SJSA1 (cell line): Measurements from ENCODE around the gene ANKS1B. TPM values are rescaled to one million over a fixed set of nuclear protein-coding genes. Genes with fewer than 3 reads are reported as not detected.

ENCODE experiments used
- DNase-seq, 2 experiments: peaks; one replicate each; pipeline ENCODE4 v3.0.0-alpha.2; 2015 to 2020; ENCODE audit warnings: low spot score in 2 of 2, low read depth in 1 of 2
- H3K27ac ChIP-seq: fragments of 250-450 bp; sonication (Bioruptor Pico); 2 replicates; pipeline ENCODE4 v1.5.1; 2020; ENCODE audit warnings: mild to moderate bottlenecking, moderate library complexity
- H3K27me3 ChIP-seq: fragments of 250-450 bp; sonication (Bioruptor Pico); replicated peaks from 2 replicates; pipeline ENCODE4 v1.5.1; 2020; ENCODE audit warnings: mild to moderate bottlenecking, moderate library complexity
- H3K36me3 ChIP-seq: fragments of 250-450 bp; sonication (Bioruptor Pico); 2 replicates; pipeline ENCODE4 v1.5.1; 2020; ENCODE audit warnings: mild to moderate bottlenecking
- H3K4me1 ChIP-seq: fragments of 250-450 bp; sonication (Bioruptor Pico); replicated peaks from 2 replicates; pipeline ENCODE4 v1.6.1; 2021; ENCODE audit warnings: mild to moderate bottlenecking
- H3K4me3 ChIP-seq: fragments of 250-450 bp; sonication (Bioruptor Pico); 2 replicates; pipeline ENCODE4 v1.5.1; 2020; ENCODE audit warnings: mild to moderate bottlenecking
- H3K9me3 ChIP-seq: fragments of 250-450 bp; sonication (Bioruptor Pico); replicated peaks from 2 replicates; pipeline ENCODE4 v1.5.1; 2020; ENCODE audit warnings: mild to moderate bottlenecking
- total RNA-seq: library from RNA; depleted of rRNA; stranded (reverse); fragments of >200 nt; shearing (Covaris generic); gene quantifications from 2 replicates; pipeline ENCODE4 v1.2.3, GENCODE V29; 2014

The ANKS1B gene
- total RNA-seq, 1 experiment from 2014 or later = not detected

- no peaks in the 10 kb centered on the region for H3K4me1 ChIP-seq
- DNase-seq = no peak
- H3K9me3 ChIP-seq = no peaks in the 10 kb centered on the region
- no peaks in the 10 kb centered on the region for H3K27me3 ChIP-seq
- H3K36me3 ChIP-seq = no peaks in the 10 kb centered on the region
- H3K4me3 ChIP-seq = no peak overlapping the region
- no peak overlapping the region for H3K27ac ChIP-seq
Observed at GRCh38 chr12:99128246-99128802, 856.4 kb downstream of the ANKS1B start.

GRCh38 chr12:99122959-99123358 lies 861.8 kb downstream of the ANKS1B start:
- H3K9me3 ChIP-seq = no peaks in the 10 kb centered on the region
- H3K4me1 ChIP-seq = no peaks in the 10 kb centered on the region
- no peaks in the 10 kb centered on the region for H3K36me3 ChIP-seq
- H3K27ac ChIP-seq = no peak overlapping the region
- H3K4me3 ChIP-seq = no peak overlapping the region
- H3K27me3 ChIP-seq = no peaks in the 10 kb centered on the region
- no peak for DNase-seq

GRCh38 chr12:99122496-99122895 lies 862.2 kb downstream of the ANKS1B start:
- Histone ChIP-seq H3K36me3 (no peaks in the 10 kb centered on the region), H3K27ac (no peak overlapping the region), H3K4me3 (no peak overlapping the region), H3K4me1 (no peaks in the 10 kb centered on the region), H3K9me3 (no peaks in the 10 kb centered on the region), H3K27me3 (no peaks in the 10 kb centered on the region)
- DNase-seq = no peak

- H3K4me1 ChIP-seq = no peaks in the 10 kb centered on the region
- H3K36me3 ChIP-seq = no peaks in the 10 kb centered on the region
- H3K27me3 ChIP-seq = no peaks in the 10 kb centered on the region
- no peaks in the 10 kb centered on the region for H3K9me3 ChIP-seq
- no peak overlapping the region for H3K27ac ChIP-seq
- no peak overlapping the region for H3K4me3 ChIP-seq
- no peak for DNase-seq
Observed at GRCh38 chr12:99121546-99121945, 863.2 kb downstream of the ANKS1B start.

- Histone ChIP-seq H3K4me3 (no peak overlapping the region), H3K27ac (no peak overlapping the region), H3K27me3 (no peaks in the 10 kb centered on the region), H3K36me3 (no peaks in the 10 kb centered on the region), H3K4me1 (no peaks in the 10 kb centered on the region), H3K9me3 (no peaks in the 10 kb centered on the region)
- no peak for DNase-seq
Observed at GRCh38 chr12:99119943-99120342, 864.8 kb downstream of the ANKS1B start.

DNA sequence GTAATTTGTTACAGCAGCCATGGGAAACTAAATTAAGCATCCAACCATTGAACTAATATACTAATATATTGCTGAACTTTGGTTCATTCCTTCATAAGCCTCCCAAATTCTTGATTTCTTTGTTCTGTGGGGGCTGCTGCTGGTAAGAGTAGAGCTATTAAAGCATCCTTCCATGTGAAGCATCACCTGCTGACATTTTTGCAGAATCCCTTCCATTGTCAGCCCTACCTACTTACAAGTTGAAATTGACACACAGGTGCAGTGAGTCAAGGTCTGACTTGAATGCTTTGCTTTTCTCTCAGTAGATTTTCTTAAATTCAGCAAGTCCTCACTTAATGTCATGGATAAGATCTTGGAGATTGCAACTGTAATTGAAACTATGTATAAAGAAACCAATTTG lies 865.3 kb downstream of the ANKS1B start:
- Histone ChIP-seq H3K4me3 (no peak overlapping the region), H3K27me3 (no peaks in the 10 kb centered on the region), H3K36me3 (no peaks in the 10 kb centered on the region), H3K4me1 (no peaks in the 10 kb centered on the region), H3K27ac (no peak overlapping the region), H3K9me3 (no peaks in the 10 kb centered on the region)
- DNase-seq = no peak

GRCh38 chr12:99111600-99111999 lies 873.1 kb downstream of the ANKS1B start:
- Histone ChIP-seq H3K27ac (no peak overlapping the region), H3K27me3 (no peaks in the 10 kb centered on the region), H3K36me3 (no peaks in the 10 kb centered on the region), H3K4me3 (no peak overlapping the region), H3K4me1 (no peaks in the 10 kb centered on the region), H3K9me3 (no peaks in the 10 kb centered on the region)
- no peak for DNase-seq

GRCh38 chr12:99110868-99111267 lies 873.9 kb downstream of the ANKS1B start:
- Histone ChIP-seq H3K27me3 (peaks cover 4% of the 10 kb centered on the region; the same call in 1 of the 2 replicates), H3K4me1 (no peaks in the 10 kb centered on the region), H3K27ac (no peak overlapping the region), H3K9me3 (no peaks in the 10 kb centered on the region), H3K4me3 (no peak overlapping the region), H3K36me3 (no peaks in the 10 kb centered on the region)
- DNase-seq = no peak

DNA sequence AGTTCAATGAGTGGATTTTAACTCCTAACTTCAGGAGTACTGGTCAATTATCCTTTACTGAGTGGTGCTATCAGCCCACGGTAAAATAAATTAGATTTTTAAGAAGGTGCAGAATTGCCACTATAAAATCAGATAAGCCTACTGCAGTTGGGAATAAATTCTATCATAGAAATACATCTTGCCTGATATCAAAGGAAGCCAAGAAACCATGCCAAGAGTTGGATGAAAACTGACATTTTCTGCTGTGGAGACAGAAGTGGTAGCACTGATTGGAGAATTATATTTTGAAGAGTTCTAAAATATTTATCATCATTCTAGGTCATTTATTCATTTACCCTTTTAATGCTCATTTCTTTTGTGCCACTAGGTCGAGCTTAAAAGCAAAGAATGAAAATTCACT lies 874.5 kb downstream of the ANKS1B start:
- Histone ChIP-seq H3K27me3 (peaks cover 4% of the 10 kb centered on the region; the same call in 1 of the 2 replicates), H3K27ac (no peak overlapping the region), H3K36me3 (no peaks in the 10 kb centered on the region), H3K4me3 (no peak overlapping the region), H3K4me1 (no peaks in the 10 kb centered on the region), H3K9me3 (no peaks in the 10 kb centered on the region)
- no peak for DNase-seq

- Histone ChIP-seq H3K4me1 (no peaks in the 10 kb centered on the region), H3K27ac (no peak overlapping the region), H3K27me3 (peaks cover 5% of the 10 kb centered on the region), H3K4me3 (no peak overlapping the region), H3K36me3 (no peaks in the 10 kb centered on the region), H3K9me3 (no peaks in the 10 kb centered on the region)
- DNase-seq = no peak
Observed at GRCh38 chr12:99108924-99109323, 875.8 kb downstream of the ANKS1B start.

- H3K27me3 ChIP-seq = peaks cover 3% of the 10 kb centered on the region; the same call in 1 of the 2 replicates
- DNase-seq = no peak
- H3K36me3 ChIP-seq = no peaks in the 10 kb centered on the region
- no peaks in the 10 kb centered on the region for H3K9me3 ChIP-seq
- no peaks in the 10 kb centered on the region for H3K4me1 ChIP-seq
- no peak overlapping the region for H3K4me3 ChIP-seq
- no peak overlapping the region for H3K27ac ChIP-seq
Observed at GRCh38 chr12:99099786-99100185, 885.0 kb downstream of the ANKS1B start.

GRCh38 chr12:99097171-99097570 lies 887.6 kb downstream of the ANKS1B start:
- Histone ChIP-seq H3K27me3 (no peaks in the 10 kb centered on the region), H3K4me1 (no peaks in the 10 kb centered on the region), H3K36me3 (no peaks in the 10 kb centered on the region), H3K4me3 (no peak overlapping the region), H3K9me3 (no peaks in the 10 kb centered on the region), H3K27ac (no peak overlapping the region)
- no peak for DNase-seq

- no peak overlapping the region for H3K4me3 ChIP-seq
- no peaks in the 10 kb centered on the region for H3K27me3 ChIP-seq
- no peaks in the 10 kb centered on the region for H3K4me1 ChIP-seq
- H3K36me3 ChIP-seq = no peaks in the 10 kb centered on the region
- DNase-seq = no peak
- H3K9me3 ChIP-seq = no peaks in the 10 kb centered on the region
- no peak overlapping the region for H3K27ac ChIP-seq
Observed at GRCh38 chr12:99093166-99093565, 891.6 kb downstream of the ANKS1B start.

DNA sequence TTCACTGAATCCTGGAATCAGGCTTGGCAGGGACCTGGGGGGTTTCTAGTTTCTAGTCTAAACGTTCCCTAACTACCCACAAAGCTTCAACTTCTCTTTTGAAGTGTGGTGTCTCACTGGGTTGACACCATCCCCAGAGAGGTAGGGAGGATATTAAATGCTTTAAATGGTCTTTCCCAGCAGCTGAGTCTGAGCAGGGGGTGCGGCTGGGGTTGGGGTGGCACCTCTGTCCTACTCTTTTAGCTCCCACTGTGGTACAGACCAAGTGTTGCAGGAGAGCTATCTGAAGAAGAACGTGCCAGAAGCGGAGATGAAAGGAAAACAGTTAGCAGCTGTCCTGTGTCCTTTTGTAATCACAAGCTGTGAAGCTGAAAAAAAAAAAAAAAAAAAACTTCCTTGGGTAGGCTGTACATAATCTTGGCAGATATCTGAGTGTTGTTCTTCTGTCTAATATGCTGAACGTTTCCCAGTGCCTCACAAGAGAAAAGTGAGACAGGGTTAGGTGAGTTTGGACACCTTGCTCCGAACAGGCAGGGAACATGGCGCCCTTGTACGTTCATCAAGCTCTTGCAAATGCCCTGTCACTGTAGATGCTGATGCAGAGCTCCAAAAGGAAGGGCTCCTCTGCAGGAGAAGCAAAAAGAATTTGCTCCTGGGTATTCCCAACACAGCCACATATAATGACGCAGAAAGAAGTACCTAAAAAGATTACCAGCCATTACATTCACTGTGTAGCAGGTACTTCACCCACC lies 892.5 kb downstream of the ANKS1B start:
- no peak for DNase-seq
- Histone ChIP-seq H3K27ac (no peak overlapping the region), H3K9me3 (no peaks in the 10 kb centered on the region), H3K27me3 (no peaks in the 10 kb centered on the region), H3K4me3 (no peak overlapping the region), H3K36me3 (no peaks in the 10 kb centered on the region), H3K4me1 (no peaks in the 10 kb centered on the region)
